Astrocyte of the cerebellum (primary cell): ENCODE measurements around the gene CXXC5.
A peak's percentile ranks its signal among the peaks of the same experiment; 100 is the strongest.

ENCODE experiments used
- DNase-seq: peaks from one replicate; pipeline ENCODE4 v3.0.0-alpha.2; 2011; ENCODE audit warnings: low read depth
- H3K4me3 ChIP-seq: 2 replicates; pipeline ENCODE4 v1.5.1; 2011; ENCODE audit warnings: mild to moderate bottlenecking, low read depth, low read length, moderate library complexity
- CTCF ChIP-seq: IDR thresholded peaks from 2 replicates; pipeline ENCODE4 v1.5.1; 2012; ENCODE audit warnings: low read length, low read depth, moderate library complexity, mild to moderate bottlenecking; ENCODE audit errors: missing control alignments
- in situ Hi-C: cut with HindIII; loops from 2 replicates; pipeline ENCODE4 v1.10.0; 2017; ENCODE audit warnings: low sequenced_read_pairs

Gene CXXC5

GRCh38 chr5:139688751-139689372, 40.7 kb downstream of the CXXC5 start:
- no peak for TF ChIP-seq CTCF
- no peak overlapping the region for H3K4me3 ChIP-seq
- in situ Hi-C loops = no loop called here
- DNase-seq = no peak

- in situ Hi-C loops = loop anchor here (10.0 kb wide), 1 partner anchor 45 kb away; the partner anchor contains the start of gene CXXC5
- H3K4me3 ChIP-seq = no peak overlapping the region
- TF ChIP-seq CTCF = no peak
- DNase-seq = no peak
These were observed 41.5 kb downstream of the CXXC5 start for GRCh38 chr5:139689631-139690063.

GRCh38 chr5:139690064-139690802, 42.1 kb downstream of the CXXC5 start:
- no peak for DNase-seq
- no peak overlapping the region for H3K4me3 ChIP-seq
- peak; percentile 64 for TF ChIP-seq CTCF
- in situ Hi-C loops = loop anchor here (10.0 kb wide), 1 partner anchor 45 kb away; the partner anchor contains the start of gene CXXC5

GRCh38 chr5:139690803-139691629, 42.9 kb downstream of the CXXC5 start:
- DNase-seq = no peak
- no peak overlapping the region for H3K4me3 ChIP-seq
- TF ChIP-seq CTCF = no peak
- in situ Hi-C loops = loop anchor here (10.0 kb wide), 1 partner anchor 46 kb away; the partner anchor contains the start of gene CXXC5

- no peak overlapping the region for H3K4me3 ChIP-seq
- DNase-seq = no peak
- no peak for TF ChIP-seq CTCF
- in situ Hi-C loops = loop anchor here (10.0 kb wide), 1 partner anchor 47 kb away; the partner anchor contains the start of gene CXXC5
These were observed 44.0 kb downstream of the CXXC5 start for GRCh38 chr5:139692148-139692547.

GRCh38 chr5:139692679-139693308, 44.6 kb downstream of the CXXC5 start:
- H3K4me3 ChIP-seq = no peak overlapping the region
- TF ChIP-seq CTCF = no peak

More at GRCh38 chr5:139692679-139693308, 44.6 kb downstream of the CXXC5 start:
- no peak for DNase-seq
- in situ Hi-C loops = loop anchor here (10.0 kb wide), 1 partner anchor 48 kb away; the partner anchor contains the start of gene CXXC5
